HEK293 (cell line): Measurements from ENCODE around the gene KCNJ9.

Experiments
- AEBP2 ChIP-seq: fragments of 450-650 bp; formaldehyde crosslinking; IDR thresholded peaks from 2 replicates; pipeline ENCODE4 v1.5.1; 2016; ENCODE audit warnings: missing biosample characterization, missing genetic modification characterization, borderline replicate concordance
- HOXA7 ChIP-seq: sonication (generic); formaldehyde crosslinking; IDR thresholded peaks from 2 replicates; pipeline ENCODE4 v1.8.1; 2022; ENCODE audit warnings: missing genetic modification reagents, borderline replicate concordance
- HOXC10 ChIP-seq: sonication (generic); formaldehyde crosslinking; IDR thresholded peaks from 2 replicates; pipeline ENCODE4 v1.8.1; 2023; ENCODE audit warnings: mild to moderate bottlenecking, missing genetic modification reagents
- SCRT1 ChIP-seq: fragments of 450-650 bp; formaldehyde crosslinking; IDR thresholded peaks from 2 replicates; pipeline ENCODE4 v1.5.1; 2016; ENCODE audit warnings: missing biosample characterization, missing genetic modification characterization, borderline replicate concordance
- TSHZ1 ChIP-seq: fragments of 450-650 bp; formaldehyde crosslinking; IDR thresholded peaks from 2 replicates; pipeline ENCODE4 v1.5.1; 2016; ENCODE audit warnings: missing biosample characterization, missing genetic modification characterization, borderline replicate concordance
- ZBTB17 ChIP-seq: fragments of 450-650 bp; formaldehyde crosslinking; IDR thresholded peaks from 2 replicates; pipeline ENCODE4 v1.5.1; 2016; ENCODE audit warnings: missing biosample characterization, missing genetic modification characterization
- ZFP69B ChIP-seq: fragments of 450-650 bp; formaldehyde crosslinking; IDR thresholded peaks from 2 replicates; pipeline ENCODE4 v1.5.1; 2016; ENCODE audit warnings: missing biosample characterization, missing genetic modification characterization
- ZNF133 ChIP-seq: fragments of 450-650 bp; formaldehyde crosslinking; IDR thresholded peaks from 2 replicates; pipeline ENCODE4 v1.5.1; 2016; ENCODE audit warnings: missing biosample characterization, missing genetic modification characterization
- ZNF140 ChIP-seq: fragments of 450-650 bp; formaldehyde crosslinking; IDR thresholded peaks from 2 replicates; pipeline ENCODE4 v1.5.1; 2016; ENCODE audit warnings: missing biosample characterization, missing genetic modification characterization
- ZNF155 ChIP-seq: fragments of 450-650 bp; formaldehyde crosslinking; IDR thresholded peaks from 2 replicates; pipeline ENCODE4 v1.5.1; 2016; ENCODE audit warnings: missing biosample characterization, missing genetic modification characterization
- ZNF221 ChIP-seq: fragments of 450-650 bp; formaldehyde crosslinking; IDR thresholded peaks from 2 replicates; pipeline ENCODE4 v1.5.1; 2017; ENCODE audit warnings: missing biosample characterization, missing genetic modification characterization, borderline replicate concordance
- ZNF341 ChIP-seq: fragments of 450-650 bp; formaldehyde crosslinking; IDR thresholded peaks from 2 replicates; pipeline ENCODE4; 2016; ENCODE audit warnings: low read depth, missing biosample characterization, missing genetic modification characterization
- ZNF416 ChIP-seq: fragments of 450-650 bp; formaldehyde crosslinking; IDR thresholded peaks from 2 replicates; pipeline ENCODE4 v1.5.1; 2016; ENCODE audit warnings: missing biosample characterization, missing genetic modification characterization
- ZNF514 ChIP-seq: fragments of 450-650 bp; formaldehyde crosslinking; IDR thresholded peaks from 2 replicates; pipeline ENCODE4 v1.5.1; 2016; ENCODE audit warnings: missing biosample characterization, missing genetic modification characterization
- ZNF544 ChIP-seq: fragments of 450-650 bp; formaldehyde crosslinking; IDR thresholded peaks from 2 replicates; pipeline ENCODE4 v1.5.0; 2017; ENCODE audit warnings: missing biosample characterization, missing genetic modification characterization
- ZNF677 ChIP-seq: fragments of 450-650 bp; IDR thresholded peaks from 2 replicates; pipeline ENCODE4 v1.5.0; 2018; ENCODE audit warnings: missing biosample characterization, mild to moderate bottlenecking, missing genetic modification characterization, moderate library complexity
- ZNF777 ChIP-seq: fragments of 450-650 bp; formaldehyde crosslinking; IDR thresholded peaks from 2 replicates; pipeline ENCODE4 v1.5.1; 2017; ENCODE audit warnings: missing biosample characterization, missing genetic modification characterization, borderline replicate concordance
- ZNF792 ChIP-seq: fragments of 450-650 bp; formaldehyde crosslinking; IDR thresholded peaks from 2 replicates; pipeline ENCODE4 v1.5.1; 2016; ENCODE audit warnings: missing biosample characterization, missing genetic modification characterization
- ZSCAN18 ChIP-seq: fragments of 450-650 bp; formaldehyde crosslinking; IDR thresholded peaks from 2 replicates; pipeline ENCODE4 v1.5.1; 2016; ENCODE audit warnings: missing biosample characterization, missing genetic modification characterization
- ZXDB ChIP-seq: fragments of 450-650 bp; formaldehyde crosslinking; IDR thresholded peaks from 2 replicates; pipeline ENCODE4 v1.5.1; 2016; ENCODE audit warnings: missing biosample characterization, missing genetic modification characterization
- TF ChIP-seq, protein P1 (sequence below): fragments of 450-650 bp; formaldehyde crosslinking; IDR thresholded peaks from 2 replicates; pipeline ENCODE4 v1.5.1; 2016; ENCODE audit warnings: missing biosample characterization, missing genetic modification characterization
- TF ChIP-seq, protein P2 (sequence below): fragments of 450-650 bp; formaldehyde crosslinking; IDR thresholded peaks from 2 replicates; pipeline ENCODE4 v1.5.1; 2016; ENCODE audit warnings: missing biosample characterization, missing genetic modification characterization
- TF ChIP-seq, protein P3 (sequence below): fragments of 450-650 bp; formaldehyde crosslinking; IDR thresholded peaks from 2 replicates; pipeline ENCODE4 v1.5.1; 2016; ENCODE audit warnings: missing biosample characterization, missing genetic modification characterization
- TF ChIP-seq, protein P4 (sequence below): fragments of 450-650 bp; formaldehyde crosslinking; IDR thresholded peaks from 2 replicates; pipeline ENCODE4 v1.5.1; 2016; ENCODE audit warnings: missing biosample characterization, missing genetic modification characterization

KCNJ9 gene

DNA sequence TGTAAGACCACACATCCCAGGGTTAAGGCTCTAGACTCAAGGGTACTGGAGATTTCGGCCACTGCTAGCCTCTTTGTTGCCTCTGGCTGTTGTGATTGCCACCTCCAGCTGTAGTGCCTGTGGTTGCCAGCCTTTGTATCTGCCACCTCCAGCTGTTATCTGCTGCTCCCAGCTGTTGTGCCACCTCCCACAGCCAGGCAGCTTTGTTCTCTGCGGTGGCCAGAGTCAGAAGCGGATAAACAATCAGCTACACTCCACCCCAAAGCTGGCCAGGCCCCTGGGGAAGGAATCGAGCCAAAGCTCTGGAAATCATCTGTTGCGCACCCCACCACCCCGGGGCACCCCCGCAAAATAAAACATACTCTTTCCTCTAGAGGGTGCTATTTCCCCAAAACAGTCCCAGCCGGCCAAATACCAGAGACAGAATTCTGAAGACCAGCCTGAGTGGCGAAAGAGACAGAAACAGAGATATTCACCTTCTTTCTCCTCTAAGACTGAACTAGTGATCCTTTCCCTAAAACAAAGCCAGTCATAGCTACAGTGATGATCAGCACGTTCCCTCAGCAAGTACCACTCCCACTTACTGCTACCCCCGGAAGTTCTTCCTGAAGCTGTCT, 34.7 kb upstream of the KCNJ9 start (continued):
- TF ChIP-seq SCRT1: peak; percentile 96
- TF ChIP-seq ZNF777: no peak
- no peak for TF ChIP-seq TSHZ1 (tag by site-specific recombination)
- no peak for TF ChIP-seq ZNF221
- peak; percentile 89 for TF ChIP-seq ZNF341 (tag by site-specific recombination)
- TF ChIP-seq ZNF514 (tag by site-specific recombination): no peak
- peak; percentile 48; the same call in 1 of the 2 replicates for TF ChIP-seq ZBTB17 (tag by site-specific recombination)
- no peak for TF ChIP-seq ZNF155 (tag by site-specific recombination)
- TF ChIP-seq, protein P1, sequence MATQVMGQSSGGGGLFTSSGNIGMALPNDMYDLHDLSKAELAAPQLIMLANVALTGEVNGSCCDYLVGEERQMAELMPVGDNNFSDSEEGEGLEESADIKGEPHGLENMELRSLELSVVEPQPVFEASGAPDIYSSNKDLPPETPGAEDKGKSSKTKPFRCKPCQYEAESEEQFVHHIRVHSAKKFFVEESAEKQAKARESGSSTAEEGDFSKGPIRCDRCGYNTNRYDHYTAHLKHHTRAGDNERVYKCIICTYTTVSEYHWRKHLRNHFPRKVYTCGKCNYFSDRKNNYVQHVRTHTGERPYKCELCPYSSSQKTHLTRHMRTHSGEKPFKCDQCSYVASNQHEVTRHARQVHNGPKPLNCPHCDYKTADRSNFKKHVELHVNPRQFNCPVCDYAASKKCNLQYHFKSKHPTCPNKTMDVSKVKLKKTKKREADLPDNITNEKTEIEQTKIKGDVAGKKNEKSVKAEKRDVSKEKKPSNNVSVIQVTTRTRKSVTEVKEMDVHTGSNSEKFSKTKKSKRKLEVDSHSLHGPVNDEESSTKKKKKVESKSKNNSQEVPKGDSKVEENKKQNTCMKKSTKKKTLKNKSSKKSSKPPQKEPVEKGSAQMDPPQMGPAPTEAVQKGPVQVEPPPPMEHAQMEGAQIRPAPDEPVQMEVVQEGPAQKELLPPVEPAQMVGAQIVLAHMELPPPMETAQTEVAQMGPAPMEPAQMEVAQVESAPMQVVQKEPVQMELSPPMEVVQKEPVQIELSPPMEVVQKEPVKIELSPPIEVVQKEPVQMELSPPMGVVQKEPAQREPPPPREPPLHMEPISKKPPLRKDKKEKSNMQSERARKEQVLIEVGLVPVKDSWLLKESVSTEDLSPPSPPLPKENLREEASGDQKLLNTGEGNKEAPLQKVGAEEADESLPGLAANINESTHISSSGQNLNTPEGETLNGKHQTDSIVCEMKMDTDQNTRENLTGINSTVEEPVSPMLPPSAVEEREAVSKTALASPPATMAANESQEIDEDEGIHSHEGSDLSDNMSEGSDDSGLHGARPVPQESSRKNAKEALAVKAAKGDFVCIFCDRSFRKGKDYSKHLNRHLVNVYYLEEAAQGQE (tag by site-specific recombination): no peak
- no peak for TF ChIP-seq HOXC10 (CRISPR knock-in tag)
- TF ChIP-seq, protein P2, sequence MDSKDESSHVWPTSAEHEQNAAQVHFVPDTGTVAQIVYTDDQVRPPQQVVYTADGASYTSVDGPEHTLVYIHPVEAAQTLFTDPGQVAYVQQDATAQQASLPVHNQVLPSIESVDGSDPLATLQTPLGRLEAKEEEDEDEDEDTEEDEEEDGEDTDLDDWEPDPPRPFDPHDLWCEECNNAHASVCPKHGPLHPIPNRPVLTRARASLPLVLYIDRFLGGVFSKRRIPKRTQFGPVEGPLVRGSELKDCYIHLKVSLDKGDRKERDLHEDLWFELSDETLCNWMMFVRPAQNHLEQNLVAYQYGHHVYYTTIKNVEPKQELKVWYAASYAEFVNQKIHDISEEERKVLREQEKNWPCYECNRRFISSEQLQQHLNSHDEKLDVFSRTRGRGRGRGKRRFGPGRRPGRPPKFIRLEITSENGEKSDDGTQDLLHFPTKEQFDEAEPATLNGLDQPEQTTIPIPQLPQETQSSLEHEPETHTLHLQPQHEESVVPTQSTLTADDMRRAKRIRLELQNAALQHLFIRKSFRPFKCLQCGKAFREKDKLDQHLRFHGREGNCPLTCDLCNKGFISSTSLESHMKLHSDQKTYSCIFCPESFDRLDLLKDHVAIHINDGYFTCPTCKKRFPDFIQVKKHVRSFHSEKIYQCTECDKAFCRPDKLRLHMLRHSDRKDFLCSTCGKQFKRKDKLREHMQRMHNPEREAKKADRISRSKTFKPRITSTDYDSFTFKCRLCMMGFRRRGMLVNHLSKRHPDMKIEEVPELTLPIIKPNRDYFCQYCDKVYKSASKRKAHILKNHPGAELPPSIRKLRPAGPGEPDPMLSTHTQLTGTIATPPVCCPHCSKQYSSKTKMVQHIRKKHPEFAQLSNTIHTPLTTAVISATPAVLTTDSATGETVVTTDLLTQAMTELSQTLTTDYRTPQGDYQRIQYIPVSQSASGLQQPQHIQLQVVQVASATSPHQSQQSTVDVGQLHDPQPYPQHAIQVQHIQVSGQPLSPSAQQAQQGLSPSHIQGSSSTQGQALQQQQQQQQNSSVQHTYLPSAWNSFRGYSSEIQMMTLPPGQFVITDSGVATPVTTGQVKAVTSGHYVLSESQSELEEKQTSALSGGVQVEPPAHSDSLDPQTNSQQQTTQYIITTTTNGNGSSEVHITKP (tag by site-specific recombination): no peak
- TF ChIP-seq ZNF416 (tag by site-specific recombination): no peak
- no peak for TF ChIP-seq ZXDB (tag by site-specific recombination)
- no peak for TF ChIP-seq ZNF133 (tag by site-specific recombination)
- no peak for TF ChIP-seq ZNF677 (tag by site-specific recombination)
- TF ChIP-seq HOXA7 (CRISPR knock-in tag): no peak
- TF ChIP-seq ZNF792 (tag by site-specific recombination): no peak
- no peak for TF ChIP-seq ZFP69B
- no peak for TF ChIP-seq ZNF544 (tag by site-specific recombination)
- TF ChIP-seq AEBP2: no peak
- no peak for TF ChIP-seq ZNF140 (tag by site-specific recombination)
- TF ChIP-seq, protein P3, sequence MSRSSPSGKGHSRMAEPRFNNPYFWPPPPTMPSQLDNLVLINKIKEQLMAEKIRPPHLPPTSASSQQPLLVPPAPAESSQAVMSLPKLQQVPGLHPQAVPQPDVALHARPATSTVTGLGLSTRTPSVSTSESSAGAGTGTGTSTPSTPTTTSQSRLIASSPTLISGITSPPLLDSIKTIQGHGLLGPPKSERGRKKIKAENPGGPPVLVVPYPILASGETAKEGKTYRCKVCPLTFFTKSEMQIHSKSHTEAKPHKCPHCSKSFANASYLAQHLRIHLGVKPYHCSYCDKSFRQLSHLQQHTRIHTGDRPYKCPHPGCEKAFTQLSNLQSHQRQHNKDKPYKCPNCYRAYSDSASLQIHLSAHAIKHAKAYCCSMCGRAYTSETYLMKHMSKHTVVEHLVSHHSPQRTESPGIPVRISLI (tag by site-specific recombination): no peak
- no peak for TF ChIP-seq ZSCAN18
- TF ChIP-seq, protein P4, sequence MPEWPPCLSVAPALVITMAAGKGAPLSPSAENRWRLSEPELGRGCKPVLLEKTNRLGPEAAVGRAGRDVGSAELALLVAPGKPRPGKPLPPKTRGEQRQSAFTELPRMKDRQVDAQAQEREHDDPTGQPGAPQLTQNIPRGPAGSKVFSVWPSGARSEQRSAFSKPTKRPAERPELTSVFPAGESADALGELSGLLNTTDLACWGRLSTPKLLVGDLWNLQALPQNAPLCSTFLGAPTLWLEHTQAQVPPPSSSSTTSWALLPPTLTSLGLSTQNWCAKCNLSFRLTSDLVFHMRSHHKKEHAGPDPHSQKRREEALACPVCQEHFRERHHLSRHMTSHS: no peak
